SKM-1 treated with dmso at 0.1 percent for 144 hours (cell line): ENCODE measurements around the gene ZSCAN5A.
A peak's percentile ranks its signal among the peaks of the same experiment; 100 is the strongest.
"Not testable (repeated sequence)": the region's sequence is repeated elsewhere in the genome, so short reads cannot be mapped to it uniquely, and the experiment has no call there.

ENCODE experiments used
- DNase-seq: peaks from one replicate; lab custom pipeline; 2025; ENCODE audit not compliant: unreplicated experiment; lab: John Stamatoyannopoulos, UW

ZSCAN5A gene

GRCh38 chr19:56314381-56315076 lies at the start of gene ZSCAN5A:
TSS of gene ZSCAN5A (minus strand) at chr19:56314839. CDS start at chr19:56225046, 89,793 bp downstream.
- DNase-seq = peak; percentile 69

GRCh38 chr19:56360841-56361240 lies 46.2 kb upstream of the ZSCAN5A start:
- no peak for DNase-seq

GRCh38 chr19:56356944-56357343 lies 42.3 kb upstream of the ZSCAN5A start:
- DNase-seq = no peak

GRCh38 chr19:56355517-56355916 lies 40.9 kb upstream of the ZSCAN5A start:
- DNase-seq = no peak

GRCh38 chr19:56351208-56351607 lies 36.6 kb upstream of the ZSCAN5A start:
- DNase-seq = no peak

GRCh38 chr19:56350416-56351045 lies 35.9 kb upstream of the ZSCAN5A start:
- DNase-seq = peak; percentile 14

GRCh38 chr19:56348289-56348877 lies 33.7 kb upstream of the ZSCAN5A start:
- peak; percentile 1 for DNase-seq

- DNase-seq = no peak
These were observed 32.6 kb upstream of the ZSCAN5A start for GRCh38 chr19:56347163-56347778.

- no peak for DNase-seq
These were observed 27.3 kb upstream of the ZSCAN5A start for GRCh38 chr19:56341948-56342347.

GRCh38 chr19:56339031-56339430 lies 24.4 kb upstream of the ZSCAN5A start:
- not testable (repeated sequence) for DNase-seq

- DNase-seq = not testable (repeated sequence)
These were observed 22.4 kb upstream of the ZSCAN5A start for GRCh38 chr19:56337077-56337476.

- DNase-seq = not testable (repeated sequence)
These were observed 20.7 kb upstream of the ZSCAN5A start for GRCh38 chr19:56335371-56335770.

- DNase-seq = peak; percentile 21
These were observed 18.9 kb upstream of the ZSCAN5A start for GRCh38 chr19:56333506-56333905.

- DNase-seq = no peak
These were observed 18.1 kb upstream of the ZSCAN5A start for GRCh38 chr19:56332695-56333094.

- DNase-seq = no peak
These were observed 9.8 kb upstream of the ZSCAN5A start for GRCh38 chr19:56324436-56324835.

GRCh38 chr19:56321989-56322440 lies 7.4 kb upstream of the ZSCAN5A start:
- peak; percentile 48 for DNase-seq

GRCh38 chr19:56321254-56321988 lies 6.8 kb upstream of the ZSCAN5A start:
- DNase-seq = no peak

- peak; percentile 13 for DNase-seq
These were observed 5.4 kb upstream of the ZSCAN5A start for GRCh38 chr19:56319991-56320390.

GRCh38 chr19:56317749-56318148 lies 3.1 kb upstream of the ZSCAN5A start:
- no peak for DNase-seq

GRCh38 chr19:56316728-56317127 lies 2.1 kb upstream of the ZSCAN5A start:
- no peak for DNase-seq
